ENCODE results near the gene KIF15.
A peak's percentile ranks its signal among the peaks of the same experiment; 100 is the strongest.

Gene KIF15

GRCh38 chr3:44883213-44883955 is 121.8 kb downstream of the KIF15 start:
- no peak for DNase-seq

GRCh38 chr3:44883999-44884431 is 122.4 kb downstream of the KIF15 start:
- DNase-seq, result peak; percentile 97

DNA sequence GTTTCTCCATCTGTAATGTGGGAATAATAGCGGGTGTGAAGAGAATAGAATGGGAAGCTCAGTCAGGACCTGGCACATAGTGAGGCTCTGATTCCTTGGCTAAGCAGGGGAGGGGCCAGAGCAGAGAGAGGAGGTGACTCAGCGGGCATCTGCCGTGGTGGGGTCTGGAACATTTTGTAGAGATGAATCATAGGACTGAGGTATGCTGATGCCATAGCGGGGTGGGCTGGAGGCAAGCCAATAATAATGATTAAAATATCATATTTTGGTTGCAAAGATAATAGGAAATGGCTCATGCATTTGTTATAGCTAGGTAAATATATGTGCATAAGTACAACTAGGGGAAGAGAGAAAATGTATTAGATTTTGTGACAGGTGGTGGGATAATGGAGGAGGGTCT is 124.0 kb downstream of the KIF15 start:
- peak; percentile 94 for DNase-seq

- DNase-seq, result no peak
These were observed 125.0 kb downstream of the KIF15 start for GRCh38 chr3:44886561-44886960.

DNA sequence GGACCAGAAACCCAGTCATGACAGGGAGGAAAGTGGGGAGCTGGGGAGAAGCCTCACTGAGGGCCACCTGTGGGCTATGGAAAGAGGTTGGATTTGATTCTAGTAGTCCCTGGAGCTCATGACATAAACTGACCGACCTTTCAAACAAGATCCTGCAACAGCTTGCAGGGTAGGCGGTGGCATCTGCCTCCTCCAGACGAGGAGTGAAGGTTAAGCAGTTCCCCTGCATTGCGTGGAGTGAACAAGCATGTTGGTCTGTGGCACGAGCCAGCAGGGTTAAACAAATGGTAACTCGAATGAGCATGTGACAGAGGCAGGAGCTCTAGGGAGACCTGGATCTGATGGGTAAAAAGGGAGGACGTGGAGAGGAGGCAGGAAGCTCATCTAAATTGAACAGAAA is 125.5 kb downstream of the KIF15 start:
- DNase-seq, result no peak

GRCh38 chr3:44890258-44890657 is 128.7 kb downstream of the KIF15 start:
- DNase-seq, result peak; percentile 14

DNA sequence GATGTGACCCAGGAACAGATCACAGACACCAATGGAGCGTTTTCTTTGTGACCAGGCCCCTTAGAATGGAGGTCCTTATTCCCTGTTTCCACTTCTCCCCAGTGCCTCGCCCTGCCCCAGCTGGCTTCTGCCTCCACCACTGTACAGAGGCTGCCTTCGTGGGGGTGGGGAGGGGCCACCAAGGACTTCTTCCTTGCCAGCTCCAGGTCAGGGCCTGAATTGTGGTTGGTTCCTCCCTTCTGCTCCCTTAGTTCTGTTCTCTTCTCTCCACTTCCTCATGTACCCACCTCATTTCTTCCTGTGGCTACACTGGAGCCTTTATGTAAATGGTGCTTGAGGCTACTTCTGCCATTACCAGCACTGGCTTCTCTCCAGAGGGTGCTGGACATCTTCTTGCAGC is 129.3 kb downstream of the KIF15 start:
- DNase-seq, result no peak

DNA sequence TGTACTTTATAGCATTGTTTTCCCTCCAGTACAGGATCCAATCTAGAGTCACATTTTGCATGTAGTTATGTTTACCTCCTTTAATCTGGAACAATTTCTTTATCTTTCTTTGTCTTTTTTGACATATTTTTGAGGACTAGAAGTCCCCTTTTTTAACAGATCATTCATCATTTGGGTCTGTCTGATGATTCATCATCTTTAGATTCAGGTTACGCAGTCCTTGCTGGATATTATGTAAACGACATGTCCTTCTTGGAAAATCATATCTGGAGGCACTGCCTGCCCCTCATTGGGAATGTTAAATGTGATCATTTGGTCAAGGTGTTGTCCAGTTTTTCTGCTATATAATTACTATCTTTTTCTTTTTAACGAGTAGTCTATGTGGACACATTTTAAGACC is 131.1 kb downstream of the KIF15 start:
- peak; percentile 28 for DNase-seq

GRCh38 chr3:44893097-44893496 is 131.5 kb downstream of the KIF15 start:
- DNase-seq, result peak; percentile 72

DNA sequence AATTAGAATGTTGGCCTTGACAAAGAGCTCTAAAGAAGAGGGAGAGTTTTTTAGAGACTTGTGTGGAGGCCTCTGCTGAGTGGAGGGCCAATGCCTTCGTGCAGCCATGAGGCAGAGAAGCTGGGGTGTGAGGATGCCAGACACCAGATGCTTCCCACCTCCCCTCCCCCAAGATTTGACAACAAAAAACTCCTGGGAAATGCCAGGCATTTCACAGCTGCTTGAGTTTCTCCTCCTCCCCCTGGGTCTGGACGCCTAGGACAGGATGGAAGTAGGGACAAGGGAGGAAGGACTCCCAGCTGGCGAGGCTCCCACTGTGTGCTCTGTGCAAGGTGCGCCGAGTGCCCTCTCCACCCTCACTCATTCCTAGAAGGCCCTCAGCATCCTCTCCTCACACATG is 132.9 kb downstream of the KIF15 start:
- DNase-seq, result peak; percentile 49

- DNase-seq, result no peak
These were observed 134.8 kb downstream of the KIF15 start for GRCh38 chr3:44896440-44896839.

GRCh38 chr3:44899683-44900367 is 138.2 kb downstream of the KIF15 start:
- DNase-seq, result no peak

- DNase-seq, result no peak
These were observed 141.0 kb downstream of the KIF15 start for GRCh38 chr3:44902628-44903027.
